Measurements from ENCODE around the gene NANP.

DNA sequence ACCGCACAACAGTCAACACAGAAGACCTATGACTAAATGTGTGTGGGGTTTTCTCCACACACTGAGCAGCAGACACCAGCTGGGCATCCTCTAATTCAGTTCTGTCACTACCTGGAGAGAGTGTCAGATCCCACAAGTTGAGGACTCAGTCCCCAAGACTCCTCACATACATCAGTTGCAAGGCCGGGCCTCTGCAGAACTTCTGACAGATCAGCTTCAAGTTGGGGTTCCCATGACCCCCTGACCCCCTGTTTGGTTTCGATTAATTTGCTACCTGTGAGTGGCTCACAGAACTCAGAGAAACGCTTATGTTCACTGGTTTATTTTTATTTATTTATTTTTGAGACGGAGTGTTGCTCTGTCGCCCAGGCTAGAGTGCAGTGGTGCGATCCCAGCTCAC is 35.3 kb downstream of the NANP start:
- no peak for TF ChIP-seq POLR2A (IDR thresholded peaks at IDR 0.05; ENCODE audit: low read depth, low read length)
- no peak for TF ChIP-seq POLR2AphosphoS5 (IDR thresholded peaks at IDR 0.05; ENCODE audit: low read depth, low read length)
